KG1 (cell line): ENCODE measurements around the gene REXO4.
"Not testable (repeated sequence)": the region's sequence is repeated elsewhere in the genome, so short reads cannot be mapped to it uniquely, and the experiment has no call there.

Experiments
- DNase-seq: peaks from one replicate; lab custom pipeline; 2025; lab: John Stamatoyannopoulos, UW

Gene REXO4, protein sequence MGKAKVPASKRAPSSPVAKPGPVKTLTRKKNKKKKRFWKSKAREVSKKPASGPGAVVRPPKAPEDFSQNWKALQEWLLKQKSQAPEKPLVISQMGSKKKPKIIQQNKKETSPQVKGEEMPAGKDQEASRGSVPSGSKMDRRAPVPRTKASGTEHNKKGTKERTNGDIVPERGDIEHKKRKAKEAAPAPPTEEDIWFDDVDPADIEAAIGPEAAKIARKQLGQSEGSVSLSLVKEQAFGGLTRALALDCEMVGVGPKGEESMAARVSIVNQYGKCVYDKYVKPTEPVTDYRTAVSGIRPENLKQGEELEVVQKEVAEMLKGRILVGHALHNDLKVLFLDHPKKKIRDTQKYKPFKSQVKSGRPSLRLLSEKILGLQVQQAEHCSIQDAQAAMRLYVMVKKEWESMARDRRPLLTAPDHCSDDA

DNA sequence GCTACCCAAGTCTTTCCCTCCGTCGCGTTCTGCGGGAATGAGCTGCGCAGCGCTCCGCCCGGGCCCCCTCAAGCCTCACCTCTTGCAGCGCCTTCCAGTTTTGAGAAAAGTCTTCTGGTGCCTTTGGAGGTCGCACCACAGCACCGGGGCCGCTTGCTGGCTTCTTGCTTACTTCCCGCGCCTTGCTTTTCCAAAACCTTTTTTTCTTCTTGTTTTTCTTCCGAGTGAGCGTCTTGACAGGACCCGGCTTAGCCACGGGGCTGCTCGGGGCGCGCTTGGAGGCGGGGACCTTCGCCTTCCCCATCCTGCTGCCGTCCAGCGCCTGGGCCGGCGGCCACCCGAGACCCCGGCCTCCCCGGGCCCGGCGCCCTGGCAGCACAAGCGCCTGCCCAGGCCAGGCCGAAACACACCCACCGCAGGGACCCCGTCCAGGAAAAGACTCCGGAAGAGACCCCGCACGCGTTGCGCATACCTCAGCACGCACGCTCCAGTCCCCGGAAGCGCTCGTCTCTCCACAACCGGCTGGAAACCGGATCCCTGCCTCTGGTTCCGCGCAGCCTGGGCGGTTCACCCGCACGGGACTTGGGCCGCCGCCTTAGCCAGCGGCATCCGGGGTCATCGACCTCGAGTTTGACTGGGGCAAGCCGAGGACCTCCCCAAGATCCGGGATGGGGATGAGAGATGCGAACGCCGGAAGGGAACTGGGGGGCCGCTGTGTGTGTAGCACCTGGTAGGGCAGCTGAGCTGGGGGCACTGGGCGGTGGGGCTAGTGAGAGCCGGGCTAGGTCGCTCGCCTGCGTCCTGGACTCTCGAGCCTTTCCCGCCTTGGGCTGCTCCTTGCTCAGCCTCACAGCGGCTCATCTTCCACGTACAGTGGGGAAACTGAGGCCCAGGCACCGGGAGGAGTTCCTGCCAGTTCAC, at the start of gene REXO4:
REXO4 (minus strand) TSS at position 470 of the 921 bp plus-strand sequence; CDS start at position 304, 166 bp downstream.
- DNase-seq: peak; percentile 73

DNA sequence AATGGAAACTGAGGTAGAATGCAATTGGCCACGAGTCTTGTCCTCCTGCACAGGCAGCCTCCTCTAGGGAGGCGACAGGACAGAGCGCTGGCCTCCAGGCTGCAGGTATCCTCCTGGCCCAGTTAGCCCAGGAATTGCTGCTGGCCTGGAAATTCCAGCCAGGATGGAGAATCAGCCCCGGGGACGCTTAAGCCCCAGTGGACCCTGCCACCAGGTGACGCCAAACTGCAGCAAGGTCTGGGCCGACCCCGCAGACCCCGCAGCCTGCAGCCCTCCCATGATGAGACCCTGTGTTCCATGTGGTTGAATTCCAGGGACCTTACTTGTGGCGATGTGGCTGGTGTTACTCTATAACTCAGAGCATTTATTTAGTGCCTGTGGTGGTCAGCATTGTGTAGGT, 49.3 kb upstream of the REXO4 start:
- no peak for DNase-seq

DNA sequence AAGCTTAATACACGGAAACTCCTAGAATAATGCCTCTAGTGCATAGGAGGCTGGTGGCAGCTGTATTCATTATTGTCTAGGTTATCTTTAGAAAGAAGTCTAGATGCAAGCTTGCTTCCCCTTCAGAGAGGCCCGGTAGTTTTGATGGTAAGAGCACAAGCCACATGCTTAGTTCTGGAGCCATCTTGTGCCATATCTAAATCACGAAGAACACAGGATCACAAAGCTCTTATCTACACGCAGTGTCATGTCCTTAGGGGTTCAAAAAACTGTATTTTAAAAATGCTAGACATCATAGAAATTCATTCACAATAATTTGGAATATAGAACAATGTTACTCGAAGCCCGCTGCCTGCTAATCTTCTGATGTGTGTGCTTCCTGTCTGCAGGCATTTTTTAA, 48.2 kb upstream of the REXO4 start:
- DNase-seq: no peak

DNA sequence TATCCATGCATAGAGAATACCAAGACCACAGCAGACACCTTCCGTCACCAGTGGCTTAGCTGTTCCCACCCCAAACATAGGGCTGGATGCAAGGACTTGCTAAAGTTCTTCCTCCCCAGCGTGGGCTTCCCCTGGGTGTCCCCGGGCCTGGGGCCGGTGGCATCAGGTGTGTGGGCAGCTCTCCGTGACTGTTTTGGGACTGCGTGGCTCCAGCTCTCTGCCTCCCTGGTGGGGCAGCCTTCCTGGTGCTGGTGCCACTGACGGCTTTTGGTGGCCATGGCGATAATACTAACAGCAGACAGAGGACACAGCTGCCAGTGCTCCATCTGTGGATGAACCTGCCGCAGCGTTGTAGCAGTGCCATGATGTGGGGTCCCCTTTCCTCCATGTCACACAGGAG, 46.8 kb upstream of the REXO4 start:
- no peak for DNase-seq

DNA sequence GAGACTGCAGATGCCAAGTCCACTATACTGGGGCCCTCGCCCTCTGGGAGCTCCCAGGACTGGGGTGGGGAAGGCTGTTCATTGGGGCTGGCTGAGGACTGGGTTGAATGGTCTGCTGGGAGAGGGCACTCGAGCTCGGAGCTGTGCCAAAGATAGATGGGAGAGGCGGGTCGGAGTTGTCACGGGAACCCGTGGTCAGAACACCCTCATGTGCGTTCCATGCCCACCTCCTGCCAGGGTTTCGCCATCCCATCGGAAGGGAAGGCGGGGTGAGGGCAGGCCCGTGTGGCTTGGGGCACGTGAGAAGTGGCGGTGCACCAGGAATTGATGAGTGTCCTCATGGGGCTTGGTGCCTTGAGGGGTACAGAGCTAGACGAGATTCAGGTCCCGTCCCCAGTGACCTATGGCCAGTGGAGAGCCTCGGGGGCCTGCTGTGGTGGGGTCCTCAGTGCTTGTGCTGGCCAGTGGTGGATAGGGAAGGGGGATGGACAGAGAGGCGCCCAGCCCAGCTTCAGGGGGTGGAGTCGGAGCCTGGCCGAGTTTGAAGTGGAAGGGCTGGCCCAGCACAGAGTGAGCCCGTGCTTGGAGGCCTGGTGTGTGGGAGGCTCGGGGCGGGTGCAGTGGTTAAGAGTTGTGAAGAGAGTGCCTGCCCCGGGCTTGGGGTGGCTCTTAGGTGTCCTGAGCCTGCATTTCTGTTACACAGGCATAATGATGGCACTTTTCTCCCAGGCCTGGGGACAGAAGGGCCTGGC, 46.2 kb upstream of the REXO4 start:
- no peak for DNase-seq

DNA sequence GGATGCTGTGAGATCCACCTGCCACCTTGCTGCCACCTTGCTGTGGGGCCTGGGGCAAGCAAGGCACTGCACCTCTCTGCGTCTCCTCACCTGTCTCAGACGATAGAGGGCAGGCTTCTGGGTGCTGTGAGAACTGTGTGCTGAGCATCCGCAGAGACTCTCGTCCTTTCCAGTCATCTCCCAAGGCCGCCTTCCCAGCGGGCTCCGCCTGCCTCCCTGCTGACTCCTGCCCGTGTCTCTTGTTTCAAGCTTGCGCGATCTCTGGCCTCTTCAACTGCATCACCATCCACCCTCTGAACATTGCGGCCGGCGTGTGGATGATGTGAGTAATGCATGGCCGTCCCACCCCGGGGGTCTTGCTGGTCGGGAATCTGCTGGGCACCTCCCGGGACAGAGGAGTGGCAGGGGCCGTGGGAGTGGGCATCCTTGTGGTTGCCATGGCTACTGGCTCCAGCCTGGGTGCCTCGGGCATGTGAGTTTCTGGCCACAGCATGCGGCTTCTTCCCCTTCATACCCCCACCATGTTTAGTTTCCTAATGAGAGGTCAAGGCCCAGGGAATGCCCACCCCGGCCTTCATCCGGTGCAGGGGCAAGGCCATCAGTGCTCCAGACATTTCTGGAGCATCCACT, 45.5 kb upstream of the REXO4 start:
- no peak for DNase-seq

DNA sequence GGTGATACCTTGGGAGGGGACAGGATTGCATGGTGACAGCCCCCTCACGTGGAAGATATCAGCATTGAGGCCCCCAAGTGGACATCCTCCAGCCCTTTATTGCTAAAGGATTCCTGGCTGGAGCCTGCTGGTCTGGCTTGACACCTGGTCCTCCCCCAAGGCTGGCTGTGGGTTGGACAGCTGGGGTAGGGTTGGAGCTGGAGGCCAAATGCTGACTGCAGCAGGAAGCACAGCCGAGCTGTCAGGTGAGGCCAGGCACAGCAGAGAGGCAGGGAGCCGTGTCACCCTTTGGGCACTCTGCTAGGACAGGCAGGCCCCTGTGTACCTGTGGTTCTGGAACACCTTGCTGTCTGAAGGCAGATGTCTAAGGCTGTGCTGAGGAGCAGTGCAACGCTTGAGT, 44.2 kb upstream of the REXO4 start:
- no peak for DNase-seq

DNA sequence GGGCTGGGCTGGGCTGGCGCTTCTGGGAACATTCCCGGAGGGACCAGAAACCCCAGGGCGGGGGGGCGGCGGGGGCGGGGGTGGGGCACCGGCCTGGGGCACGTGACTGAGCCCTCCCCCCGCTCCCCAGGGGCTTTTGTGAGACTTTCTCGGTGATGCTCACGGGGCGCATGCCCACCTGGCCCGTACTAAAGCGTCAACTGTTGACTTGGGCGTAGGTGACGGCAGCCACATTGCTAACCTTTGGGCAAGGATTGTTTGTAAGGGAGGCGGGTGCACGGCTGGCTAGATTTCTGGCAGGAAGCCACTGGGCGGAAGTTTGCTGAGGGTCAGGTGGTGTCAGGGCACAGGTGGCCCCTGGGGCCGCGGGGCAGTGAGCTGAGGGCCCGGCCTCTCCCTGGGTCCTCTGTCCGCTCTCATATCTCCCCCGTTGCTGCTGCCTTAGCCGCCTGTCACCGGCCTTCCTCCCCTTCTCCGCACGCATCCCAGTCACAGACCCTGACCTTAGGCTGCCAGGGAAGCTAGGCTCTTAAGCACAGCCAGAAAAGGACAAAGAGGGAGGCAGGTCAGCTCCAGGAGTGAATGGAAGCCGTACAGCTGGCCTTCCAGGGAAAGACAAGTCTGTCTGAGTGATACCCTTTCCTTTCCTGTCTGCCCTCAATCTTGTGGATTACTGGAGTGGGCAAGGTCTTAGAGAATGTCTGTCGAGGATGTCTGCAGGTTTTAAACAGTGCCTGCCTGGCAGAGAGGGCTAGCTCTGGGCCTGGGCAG, 42.8 kb upstream of the REXO4 start:
- no peak for DNase-seq

DNA sequence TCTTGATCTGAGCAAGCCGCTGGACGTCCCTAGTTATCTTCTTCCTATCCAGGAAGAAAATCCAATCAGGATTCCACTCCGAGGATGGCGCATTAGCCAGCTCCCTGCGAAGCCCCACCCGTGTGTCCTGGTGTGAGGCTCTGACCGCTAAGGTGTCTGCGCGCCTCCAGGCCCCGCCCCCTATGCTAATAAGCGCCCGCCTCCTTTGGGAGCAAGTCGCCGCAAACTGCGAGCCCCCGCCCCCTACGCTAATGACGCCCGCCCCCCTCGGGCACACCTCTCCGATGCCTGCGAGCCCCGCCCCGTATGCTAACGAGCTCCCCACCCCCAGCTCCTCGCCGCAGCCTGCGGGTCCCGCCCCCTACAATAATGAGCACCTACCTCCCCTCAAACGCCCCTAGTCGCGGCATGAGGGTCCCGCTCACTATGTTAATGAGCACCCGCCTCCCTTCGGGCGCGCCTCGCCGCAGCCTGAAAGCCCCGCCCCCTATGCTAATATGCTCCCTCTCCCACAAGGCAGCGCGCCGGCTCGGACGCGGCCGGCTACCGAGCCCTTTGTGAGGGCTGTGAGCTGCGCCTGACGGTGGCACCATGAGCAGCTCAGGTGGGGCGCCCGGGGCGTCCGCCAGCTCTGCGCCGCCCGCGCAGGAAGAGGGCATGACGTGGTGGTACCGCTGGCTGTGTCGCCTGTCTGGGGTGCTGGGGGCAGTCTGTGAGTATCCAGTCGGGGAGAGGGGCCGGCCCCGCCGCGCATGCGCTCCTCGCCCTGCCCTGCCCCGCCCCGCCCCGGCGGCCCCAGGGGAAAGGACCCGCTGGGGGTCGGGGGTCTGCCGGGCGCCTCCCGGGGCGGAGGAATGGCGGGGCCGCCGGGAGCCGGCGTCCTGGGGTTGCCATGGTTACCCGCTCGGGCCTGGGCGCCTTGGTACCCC, 41.9 kb upstream of the REXO4 start, which contains the start of gene CACFD1:
CACFD1 (plus strand) TSS at position 503 of the 929 bp plus-strand sequence; CDS start at position 592, 89 bp downstream.
- DNase-seq: peak; percentile 76

DNA sequence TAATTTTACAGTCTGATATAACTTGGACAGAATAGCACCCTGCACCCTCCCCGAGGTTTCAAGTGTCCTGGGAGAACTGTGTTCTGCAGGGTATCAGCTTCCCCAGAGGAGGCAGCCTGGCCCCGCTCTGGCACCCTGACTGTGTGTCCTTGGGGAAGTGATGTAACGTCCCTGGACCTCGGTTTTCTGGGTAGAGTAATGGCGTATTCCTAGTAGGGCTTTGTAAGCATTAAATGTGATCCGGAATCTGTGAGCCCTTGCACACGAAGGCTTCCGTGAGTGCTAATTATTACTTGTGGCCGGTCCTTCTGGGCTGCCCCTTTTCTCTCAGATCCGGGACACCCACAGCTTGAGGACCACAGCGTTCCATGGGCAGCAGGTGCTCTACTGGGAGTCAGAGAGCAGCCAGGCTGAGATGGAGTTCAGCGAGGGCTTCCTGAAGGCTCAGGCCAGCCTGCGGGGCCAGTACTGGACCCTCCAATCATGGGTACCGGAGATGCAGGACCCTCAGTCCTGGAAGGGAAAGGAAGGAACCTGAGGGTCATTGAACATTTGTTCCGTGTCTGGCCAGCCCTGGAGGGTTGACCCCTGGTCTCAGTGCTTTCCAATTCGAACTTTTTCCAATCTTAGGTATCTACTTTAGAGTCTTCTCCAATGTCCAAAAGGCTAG, 41.0 kb upstream of the REXO4 start:
- DNase-seq: no peak

DNA sequence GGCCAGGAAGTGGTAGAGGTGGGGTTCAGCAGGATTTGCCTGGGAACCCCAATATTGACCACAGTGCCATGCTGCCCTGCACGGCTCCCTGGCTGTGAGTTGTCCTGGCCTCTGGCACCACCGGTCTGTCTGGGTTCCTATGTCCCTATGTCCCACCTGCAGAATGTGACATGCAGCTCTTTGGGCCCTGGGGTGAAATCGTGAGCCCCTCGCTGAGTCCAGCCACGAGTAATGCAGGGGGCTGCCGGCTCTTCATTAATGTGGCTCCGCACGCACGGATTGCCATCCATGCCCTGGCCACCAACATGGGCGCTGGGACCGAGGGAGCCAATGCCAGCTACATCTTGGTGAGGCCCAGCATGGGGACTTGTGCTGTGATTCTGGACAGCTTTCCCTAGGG, 39.9 kb upstream of the REXO4 start:
- no peak for DNase-seq

DNA sequence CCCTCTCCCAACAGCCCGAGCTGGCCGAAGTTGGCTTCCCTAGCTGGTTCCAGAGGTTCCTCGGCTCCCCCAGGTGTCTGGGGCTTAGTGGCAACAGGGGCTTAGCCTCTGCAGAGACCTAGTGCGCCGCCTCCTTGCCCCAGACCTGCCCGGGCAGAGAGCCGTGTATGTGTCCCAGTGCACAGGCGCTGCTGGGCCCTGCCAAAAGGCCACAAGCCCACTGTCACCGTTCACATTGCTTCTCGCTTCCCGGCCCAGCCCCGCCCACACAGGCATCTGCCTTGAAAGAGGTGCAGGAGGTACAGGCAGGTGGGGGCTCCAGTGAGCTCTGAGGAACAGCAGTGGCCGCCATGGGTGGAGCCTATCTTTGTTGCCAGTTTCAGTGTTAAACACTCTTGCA, 39.4 kb upstream of the REXO4 start:
- DNase-seq: no peak

DNA sequence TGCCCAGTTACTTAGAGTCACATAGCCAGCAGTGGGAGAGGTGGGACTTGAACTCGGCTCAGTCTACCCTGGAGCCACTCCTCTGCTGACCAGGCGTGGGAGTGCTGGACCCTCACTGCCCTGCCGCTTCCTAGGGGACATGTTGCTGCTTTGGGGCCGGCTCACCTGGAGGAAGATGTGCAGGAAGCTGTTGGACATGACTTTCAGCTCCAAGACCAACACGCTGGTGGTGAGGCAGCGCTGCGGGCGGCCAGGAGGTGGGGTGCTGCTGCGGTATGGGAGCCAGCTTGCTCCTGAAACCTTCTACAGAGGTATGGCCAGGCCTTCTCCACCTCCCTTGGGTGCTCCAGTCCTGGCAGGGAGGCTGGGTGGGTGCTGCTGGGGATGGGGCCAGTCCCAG, 38.6 kb upstream of the REXO4 start:
- DNase-seq: no peak

DNA sequence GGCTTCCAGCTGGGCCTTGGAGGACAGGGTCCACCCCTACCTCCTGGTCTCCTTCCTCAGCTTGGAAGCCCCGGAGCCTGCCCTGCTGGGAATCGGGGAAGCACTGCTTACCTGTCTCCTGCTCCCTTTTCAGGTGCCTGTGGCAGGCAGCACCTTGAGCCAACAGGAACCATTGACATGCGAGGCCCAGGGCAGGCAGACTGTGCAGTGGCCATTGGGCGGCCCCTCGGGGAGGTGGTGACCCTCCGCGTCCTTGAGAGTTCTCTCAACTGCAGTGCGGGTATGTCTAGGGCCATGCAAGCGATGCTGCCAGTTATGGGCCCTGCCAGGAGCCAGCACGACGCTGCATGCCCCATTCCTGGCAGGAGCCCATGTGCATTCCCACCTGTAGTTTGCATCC, 38.1 kb upstream of the REXO4 start:
- DNase-seq: no peak

DNA sequence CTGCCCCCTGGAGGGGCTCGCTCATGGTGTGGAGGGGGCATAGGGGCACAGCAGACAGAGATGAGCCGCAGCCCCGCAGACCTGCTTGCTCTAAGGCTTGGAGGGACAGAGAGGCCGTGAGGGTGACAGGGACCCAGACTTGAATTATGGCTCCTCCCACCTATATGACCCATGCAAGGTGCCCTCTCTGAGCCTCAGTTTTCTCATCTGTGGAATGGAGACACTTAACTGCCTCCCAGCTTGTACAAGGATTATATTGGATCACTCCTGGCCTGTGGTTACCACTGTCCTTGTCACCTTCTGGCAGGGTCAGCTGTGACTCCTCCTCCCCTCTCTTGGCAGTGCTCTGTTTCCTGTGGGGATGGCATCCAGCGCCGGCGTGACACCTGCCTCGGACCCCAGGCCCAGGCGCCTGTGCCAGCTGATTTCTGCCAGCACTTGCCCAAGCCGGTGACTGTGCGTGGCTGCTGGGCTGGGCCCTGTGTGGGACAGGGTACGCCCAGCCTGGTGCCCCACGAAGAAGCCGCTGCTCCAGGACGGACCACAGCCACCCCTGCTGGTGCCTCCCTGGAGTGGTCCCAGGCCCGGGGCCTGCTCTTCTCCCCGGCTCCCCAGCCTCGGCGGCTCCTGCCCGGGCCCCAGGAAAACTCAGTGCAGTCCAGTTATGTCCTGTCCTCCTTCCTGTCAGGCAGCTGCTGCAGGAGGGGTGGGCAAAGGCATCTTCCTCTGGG, 37.3 kb upstream of the REXO4 start:
- DNase-seq: no peak

DNA sequence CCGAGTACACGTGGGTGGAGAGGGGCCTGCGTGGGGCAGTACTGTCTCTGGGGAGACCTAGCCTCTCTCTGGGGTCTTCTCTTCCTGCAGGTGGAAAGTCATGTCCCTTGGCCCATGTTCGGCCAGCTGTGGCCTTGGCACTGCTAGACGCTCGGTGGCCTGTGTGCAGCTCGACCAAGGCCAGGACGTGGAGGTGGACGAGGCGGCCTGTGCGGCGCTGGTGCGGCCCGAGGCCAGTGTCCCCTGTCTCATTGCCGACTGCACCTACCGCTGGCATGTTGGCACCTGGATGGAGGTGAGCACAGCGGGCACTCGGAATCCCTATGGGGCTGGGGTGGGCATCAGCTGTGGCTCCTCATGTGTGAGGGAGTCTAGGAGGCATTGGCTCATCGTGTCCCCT, 36.5 kb upstream of the REXO4 start:
- no peak for DNase-seq

DNA sequence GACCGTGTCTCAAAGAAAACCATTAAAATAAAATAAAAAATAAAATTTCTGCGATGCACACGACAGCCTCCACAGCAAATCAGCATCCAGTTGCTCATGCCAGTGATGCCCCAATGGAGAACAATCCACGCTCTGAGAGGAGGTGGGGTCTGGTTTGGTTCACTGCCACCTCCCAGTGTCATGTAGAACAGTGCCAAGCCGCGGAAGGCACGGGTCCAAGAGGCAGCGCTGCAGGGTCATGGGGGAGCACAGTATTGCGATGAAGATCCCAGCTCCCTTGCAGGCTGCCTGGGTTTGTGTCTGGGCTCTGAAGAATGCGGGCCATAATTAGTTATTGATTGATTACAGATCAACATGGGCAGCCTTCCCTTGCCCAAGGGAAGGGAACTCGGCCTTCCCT, 35.8 kb upstream of the REXO4 start:
- no peak for DNase-seq

DNA sequence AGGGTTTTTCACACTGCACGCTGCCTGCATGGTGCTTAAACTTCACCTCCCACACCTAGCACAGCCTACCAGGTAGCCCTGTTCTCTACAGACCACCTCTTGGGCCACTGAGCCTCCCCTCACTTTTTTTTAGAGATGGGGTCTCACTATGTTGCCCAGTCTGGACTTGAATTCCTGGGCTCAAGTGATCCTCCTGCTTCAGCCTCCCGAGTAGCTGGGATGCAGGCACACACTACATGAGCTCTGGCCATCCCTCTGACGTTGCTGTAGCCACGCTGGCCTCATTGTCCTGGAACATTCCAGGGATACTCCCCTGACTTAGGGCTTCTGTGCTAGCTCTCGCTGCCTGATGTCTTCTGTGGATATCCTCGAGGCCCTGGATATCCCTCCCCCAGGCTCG, 34.8 kb upstream of the REXO4 start:
- DNase-seq: no peak

DNA sequence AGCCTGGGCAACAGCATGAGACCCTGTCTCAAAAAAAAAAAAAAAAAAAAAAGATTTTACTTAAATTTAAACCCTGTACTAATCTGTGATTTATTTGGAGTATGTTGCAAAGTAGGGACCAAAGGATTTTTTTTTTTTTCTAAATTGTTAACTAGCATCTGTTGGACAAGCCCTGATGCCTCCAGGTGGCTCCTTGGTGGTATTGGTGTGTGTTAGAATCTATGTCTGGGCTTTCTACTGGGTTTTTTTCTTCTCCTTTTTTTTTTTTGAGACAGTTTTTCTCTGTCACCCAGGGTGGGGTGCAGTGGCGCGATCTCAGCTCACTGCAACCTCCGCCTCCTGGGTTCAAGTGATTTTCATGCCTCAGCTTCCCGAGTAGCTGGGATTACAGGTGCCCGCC, 34.1 kb upstream of the REXO4 start:
- not testable (repeated sequence) for DNase-seq
